ENCODE data around the gene F2R. TPM values are rescaled to one million over a fixed set of nuclear protein-coding genes. Genes with fewer than 3 reads are reported as not detected.

Gene F2R
- total RNA-seq, 1 donor from 2014 or later, result 53.8 TPM

GRCh38 chr5:76670508-76670907 is 45.4 kb upstream of the F2R start:
- Histone ChIP-seq H3K4me3 (no peak overlapping the region), H3K4me1 (no peaks in the 10 kb centered on the region), H3F3A (ENCODE audit: low read depth) (no peaks in the 10 kb centered on the region), H3K9me3 (ENCODE audit: low read depth) (no peaks in the 10 kb centered on the region), H3K4me2 (no peak overlapping the region), H3K27ac (no peak overlapping the region), H3K36me3 (no peaks in the 10 kb centered on the region), H3K27me3 (no peaks in the 10 kb centered on the region), H2AFZ (replicated peaks) (no peak overlapping the region), H3K79me2 (ENCODE audit: low read depth) (no peaks in the 10 kb centered on the region), H4K20me1 (ENCODE audit: low read depth) (no peaks in the 10 kb centered on the region), H3K9ac (no peak overlapping the region)
- no peak for TF ChIP-seq EZH2 (IDR thresholded peaks at IDR 0.05)
- TF ChIP-seq EZH2phosphoT487 (IDR thresholded peaks at IDR 0.05), result no peak
- TF ChIP-seq, protein P1, sequence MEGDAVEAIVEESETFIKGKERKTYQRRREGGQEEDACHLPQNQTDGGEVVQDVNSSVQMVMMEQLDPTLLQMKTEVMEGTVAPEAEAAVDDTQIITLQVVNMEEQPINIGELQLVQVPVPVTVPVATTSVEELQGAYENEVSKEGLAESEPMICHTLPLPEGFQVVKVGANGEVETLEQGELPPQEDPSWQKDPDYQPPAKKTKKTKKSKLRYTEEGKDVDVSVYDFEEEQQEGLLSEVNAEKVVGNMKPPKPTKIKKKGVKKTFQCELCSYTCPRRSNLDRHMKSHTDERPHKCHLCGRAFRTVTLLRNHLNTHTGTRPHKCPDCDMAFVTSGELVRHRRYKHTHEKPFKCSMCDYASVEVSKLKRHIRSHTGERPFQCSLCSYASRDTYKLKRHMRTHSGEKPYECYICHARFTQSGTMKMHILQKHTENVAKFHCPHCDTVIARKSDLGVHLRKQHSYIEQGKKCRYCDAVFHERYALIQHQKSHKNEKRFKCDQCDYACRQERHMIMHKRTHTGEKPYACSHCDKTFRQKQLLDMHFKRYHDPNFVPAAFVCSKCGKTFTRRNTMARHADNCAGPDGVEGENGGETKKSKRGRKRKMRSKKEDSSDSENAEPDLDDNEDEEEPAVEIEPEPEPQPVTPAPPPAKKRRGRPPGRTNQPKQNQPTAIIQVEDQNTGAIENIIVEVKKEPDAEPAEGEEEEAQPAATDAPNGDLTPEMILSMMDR (IDR thresholded peaks at IDR 0.05), result no peak
- Mint-ChIP-seq H3K4me3 (no peak overlapping the region), H3K27me3 (ENCODE audit: insufficient read depth, low read depth) (peaks cover 5% of the 10 kb centered on the region), H3K27ac (no peak overlapping the region), H3K9me3 (no peaks in the 10 kb centered on the region), H3K4me1 (no peaks in the 10 kb centered on the region), H3K36me3 (peaks cover 14% of the 10 kb centered on the region)
- no peak for DNase-seq (ENCODE audit: low spot score)

- Histone ChIP-seq H3K36me3 (no peaks in the 10 kb centered on the region), H3K27me3 (no peaks in the 10 kb centered on the region), H3K27ac (no peak overlapping the region), H3K9me3 (ENCODE audit: low read depth) (no peaks in the 10 kb centered on the region), H3K9ac (no peak overlapping the region), H3K79me2 (ENCODE audit: low read depth) (no peaks in the 10 kb centered on the region), H3K4me3 (no peak overlapping the region), H2AFZ (replicated peaks) (no peak overlapping the region), H3K4me1 (no peaks in the 10 kb centered on the region), H4K20me1 (ENCODE audit: low read depth) (no peaks in the 10 kb centered on the region), H3F3A (ENCODE audit: low read depth) (no peaks in the 10 kb centered on the region), H3K4me2 (no peak overlapping the region)
- Mint-ChIP-seq H3K9me3 (no peaks in the 10 kb centered on the region), H3K4me3 (no peak overlapping the region), H3K27ac (no peak overlapping the region), H3K36me3 (peaks cover 14% of the 10 kb centered on the region), H3K4me1 (no peaks in the 10 kb centered on the region), H3K27me3 (ENCODE audit: insufficient read depth, low read depth) (peaks cover 5% of the 10 kb centered on the region)
- TF ChIP-seq EZH2 (IDR thresholded peaks at IDR 0.05) (no peak), EZH2phosphoT487 (IDR thresholded peaks at IDR 0.05) (no peak)
- TF ChIP-seq, protein P1 (IDR thresholded peaks at IDR 0.05), result no peak
- DNase-seq (ENCODE audit: low spot score), result no peak
These were observed 43.7 kb upstream of the F2R start for GRCh38 chr5:76672242-76672641.

GRCh38 chr5:76673125-76673524 is 42.8 kb upstream of the F2R start:
- no peak overlapping the region for H3K27ac Mint-ChIP-seq
- H3K4me1 Mint-ChIP-seq, result no peaks in the 10 kb centered on the region
- Histone ChIP-seq H3K36me3 (no peaks in the 10 kb centered on the region), H3K27me3 (no peaks in the 10 kb centered on the region), H3K27ac (no peak overlapping the region), H3K4me3 (no peak overlapping the region), H3K9me3 (ENCODE audit: low read depth) (no peaks in the 10 kb centered on the region), H4K20me1 (ENCODE audit: low read depth) (no peaks in the 10 kb centered on the region), H3K4me1 (no peaks in the 10 kb centered on the region), H3K4me2 (no peak overlapping the region), H2AFZ (replicated peaks) (no peak overlapping the region), H3K79me2 (ENCODE audit: low read depth) (no peaks in the 10 kb centered on the region), H3F3A (ENCODE audit: low read depth) (no peaks in the 10 kb centered on the region), H3K9ac (no peak overlapping the region)
- no peak overlapping the region for H3K4me3 Mint-ChIP-seq
- H3K9me3 Mint-ChIP-seq, result no peaks in the 10 kb centered on the region
- H3K27me3 Mint-ChIP-seq (ENCODE audit: insufficient read depth, low read depth), result peaks cover 5% of the 10 kb centered on the region
- TF ChIP-seq EZH2phosphoT487 (IDR thresholded peaks at IDR 0.05) (no peak), EZH2 (IDR thresholded peaks at IDR 0.05) (no peak)
- TF ChIP-seq, protein P1 (IDR thresholded peaks at IDR 0.05), result no peak
- DNase-seq (ENCODE audit: low spot score), result no peak
- H3K36me3 Mint-ChIP-seq, result peaks cover 14% of the 10 kb centered on the region
